ENCODE results near the gene XXYLT1. TPM values are rescaled to one million over a fixed set of nuclear protein-coding genes. Genes with fewer than 3 reads are reported as not detected.

Gene XXYLT1
- total RNA-seq, 3 donors from 2014 or later: 7.2 to 13.0 (median 10.8) TPM

GRCh38 chr3:195131176-195131575 lies 139.8 kb downstream of the XXYLT1 start:
- TF ChIP-seq CTCF (IDR thresholded peaks at IDR 0.05): no peak
- no peak for TF ChIP-seq POLR2AphosphoS5 (IDR thresholded peaks at IDR 0.05)
- TF ChIP-seq POLR2A (IDR thresholded peaks at IDR 0.05): no peak
- no peak for DNase-seq (ENCODE audit: low spot score in 2 of 2)
- no peaks in the 10 kb centered on the region for H3K27me3 ChIP-seq
- intact Hi-C loops (cut with DNase I; ENCODE audit: low total_unique reads): no loop called here
- H3K36me3 ChIP-seq: no peaks in the 10 kb centered on the region
- no peak overlapping the region for H3K4me3 ChIP-seq
- H3K9me3 ChIP-seq: no peaks in the 10 kb centered on the region
- no peaks in the 10 kb centered on the region for H3K4me1 ChIP-seq
- H3K27ac ChIP-seq: no peak overlapping the region

- H3K27ac ChIP-seq: no peak overlapping the region
- no peak for DNase-seq (ENCODE audit: low spot score in 2 of 2)
- no peaks in the 10 kb centered on the region for H3K36me3 ChIP-seq
- H3K9me3 ChIP-seq: no peaks in the 10 kb centered on the region
- H3K4me3 ChIP-seq: no peak overlapping the region
- intact Hi-C loops (cut with DNase I; ENCODE audit: low total_unique reads): no loop called here
- no peaks in the 10 kb centered on the region for H3K4me1 ChIP-seq
- H3K27me3 ChIP-seq: no peaks in the 10 kb centered on the region
- TF ChIP-seq POLR2A (IDR thresholded peaks at IDR 0.05): no peak
Measured at GRCh38 chr3:195129644-195130492, 141.1 kb downstream of the XXYLT1 start.

GRCh38 chr3:195129072-195129643 lies 141.8 kb downstream of the XXYLT1 start:
- TF ChIP-seq POLR2AphosphoS5 (IDR thresholded peaks at IDR 0.05) (no peak), POLR2A (IDR thresholded peaks at IDR 0.05) (no peak), CTCF (IDR thresholded peaks at IDR 0.05) (no peak)
- no peaks in the 10 kb centered on the region for H3K4me1 ChIP-seq
- no peaks in the 10 kb centered on the region for H3K9me3 ChIP-seq
- intact Hi-C loops (cut with DNase I; ENCODE audit: low total_unique reads): no loop called here
- H3K4me3 ChIP-seq: no peak overlapping the region
- DNase-seq (ENCODE audit: low spot score in 2 of 2): no peak
- no peak overlapping the region for H3K27ac ChIP-seq
- H3K27me3 ChIP-seq: no peaks in the 10 kb centered on the region
- H3K36me3 ChIP-seq: no peaks in the 10 kb centered on the region

- H3K4me3 ChIP-seq: no peak overlapping the region
- intact Hi-C loops (cut with DNase I; ENCODE audit: low total_unique reads): no loop called here
- no peaks in the 10 kb centered on the region for H3K36me3 ChIP-seq
- H3K27me3 ChIP-seq: no peaks in the 10 kb centered on the region
- no peaks in the 10 kb centered on the region for H3K9me3 ChIP-seq
- no peak overlapping the region for H3K27ac ChIP-seq
- no peak for TF ChIP-seq POLR2A (IDR thresholded peaks at IDR 0.05)
- no peak for TF ChIP-seq CTCF (IDR thresholded peaks at IDR 0.05)
- no peak for TF ChIP-seq POLR2AphosphoS5 (IDR thresholded peaks at IDR 0.05)
- no peak for DNase-seq (ENCODE audit: low spot score in 2 of 2)
- no peaks in the 10 kb centered on the region for H3K4me1 ChIP-seq
Measured at GRCh38 chr3:195128255-195129071, 142.5 kb downstream of the XXYLT1 start.

- Histone ChIP-seq H3K36me3 (no peaks in the 10 kb centered on the region), H3K9me3 (no peaks in the 10 kb centered on the region), H3K27me3 (no peaks in the 10 kb centered on the region), H3K27ac (no peak overlapping the region), H3K4me1 (no peaks in the 10 kb centered on the region), H3K4me3 (no peak overlapping the region)
- intact Hi-C loops (cut with DNase I; ENCODE audit: low total_unique reads): no loop called here
- DNase-seq (ENCODE audit: low spot score in 2 of 2): no peak
- TF ChIP-seq POLR2AphosphoS5 (IDR thresholded peaks at IDR 0.05): no peak
- TF ChIP-seq POLR2A (IDR thresholded peaks at IDR 0.05): no peak
- no peak for TF ChIP-seq CTCF (IDR thresholded peaks at IDR 0.05)
Measured at GRCh38 chr3:195126056-195126605, 144.8 kb downstream of the XXYLT1 start.
